T-helper 17 cell (primary cell): ENCODE data around the gene KRT36. TPM values are rescaled to one million over a fixed set of nuclear protein-coding genes. Genes with fewer than 3 reads are reported as not detected.

Experiments
- ATAC-seq: fragments of 150-1000 bp; cut with Tn5 transposase; 2 replicates; pipeline ENCODE4 v1.10.0; 2021; ENCODE audit warnings: mild to moderate bottlenecking, moderate library complexity
- DNase-seq, 3 donors: peaks; one replicate each; pipeline versions ENCODE4 v3.0.0 to v3.0.0-alpha.2; 2020 to 2021
- H3K9me3 ChIP-seq: one replicate; pipeline ENCODE4 v1.7.0; 2013; ENCODE audit warnings: low read length, mild to moderate bottlenecking; ENCODE audit not compliant: control insufficient read depth, poor library complexity, severe bottlenecking
- H3K27ac Mint-ChIP-seq: one replicate; pipeline ENCODE4 v1.8.0; 2022; ENCODE audit warnings: mild to moderate bottlenecking, moderate library complexity, mixed read lengths
- H3K27me3 Mint-ChIP-seq: one replicate; pipeline ENCODE4 v1.8.0; 2022; ENCODE audit warnings: mixed read lengths
- H3K36me3 Mint-ChIP-seq: one replicate; pipeline ENCODE4 v1.8.0; 2022; ENCODE audit warnings: low read depth, mixed read lengths
- H3K4me1 Mint-ChIP-seq: one replicate; pipeline ENCODE4 v1.8.0; 2022; ENCODE audit warnings: mild to moderate bottlenecking, mixed read lengths
- H3K4me3 Mint-ChIP-seq: one replicate; pipeline ENCODE4 v1.8.0; 2022; ENCODE audit warnings: mild to moderate bottlenecking, moderate library complexity, mixed read lengths
- total RNA-seq, 4 donors: library from RNA in 2 of 4; stranded (reverse) in 2 of 4; gene quantifications; one replicate each; pipeline ENCODE4 v1.2.3 and lab custom pipeline; 2022 to 2026

The KRT36 gene
- total RNA-seq, 2 donors from 2014 or later = not detected

DNA sequence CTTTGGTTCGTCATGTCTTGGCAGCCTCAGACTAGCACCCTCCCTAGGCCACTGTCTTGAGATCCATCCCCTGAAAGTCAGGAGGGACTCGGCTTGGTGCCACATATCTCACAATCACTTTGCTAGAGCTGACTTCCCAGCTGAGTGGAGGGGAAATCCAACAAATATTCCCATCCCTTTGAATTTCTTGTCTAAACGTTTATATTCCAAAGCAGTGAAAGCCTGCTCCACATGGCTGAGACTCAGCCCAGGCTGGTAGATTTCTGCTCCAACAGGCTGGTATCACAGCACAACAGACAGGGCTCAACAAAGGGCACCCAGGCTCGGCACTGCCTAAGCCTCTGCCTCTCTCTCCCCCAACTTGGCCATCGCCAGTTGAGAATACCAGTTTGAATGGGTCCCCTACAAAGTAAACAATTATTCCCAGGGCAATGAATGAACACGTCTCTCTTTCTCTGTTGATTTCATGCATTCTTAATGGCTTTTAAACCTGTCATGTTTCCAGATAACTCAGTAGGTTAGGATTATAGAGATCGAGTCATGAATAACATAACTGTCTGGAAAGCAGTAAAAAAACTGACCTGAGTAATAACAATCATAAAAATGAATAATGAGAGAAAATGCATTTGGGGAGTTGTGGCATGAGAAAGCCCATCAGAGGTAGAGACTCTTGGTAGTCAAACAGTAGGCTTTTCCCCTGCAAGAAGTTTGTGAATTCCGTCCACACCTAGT is 14.7 kb upstream of the KRT36 start:
- Mint-ChIP-seq H3K27me3 (peaks cover 8% of the 10 kb centered on the region), H3K4me1 (peaks cover 10% of the 10 kb centered on the region), H3K27ac (no peak overlapping the region), H3K4me3 (no peak overlapping the region), H3K36me3 (no peaks in the 10 kb centered on the region)
- H3K9me3 ChIP-seq = no peaks in the 10 kb centered on the region
- DNase-seq (no peak), ATAC-seq (no peak)

DNA sequence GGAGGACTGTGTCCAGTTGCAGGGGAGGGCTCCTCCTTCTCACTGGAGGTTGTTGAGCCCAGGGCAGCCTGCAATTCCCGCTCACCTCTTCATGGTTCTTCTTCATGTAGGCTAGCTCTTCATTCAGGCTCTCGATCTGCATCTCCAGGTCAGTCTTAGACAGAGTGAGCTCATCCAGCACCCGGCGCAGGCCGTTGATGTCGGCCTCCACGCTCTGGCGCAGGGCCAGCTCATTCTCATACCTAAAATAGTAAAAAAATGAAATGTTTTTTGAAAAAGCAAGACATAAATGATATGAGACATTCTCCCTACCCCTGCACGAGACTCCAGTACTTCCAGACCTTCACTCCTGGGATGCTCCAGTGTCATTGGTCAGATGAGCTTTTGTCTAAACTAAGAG is 13.5 kb upstream of the KRT36 start:
- peaks cover 13% of the 10 kb centered on the region for H3K4me1 Mint-ChIP-seq
- H3K27me3 Mint-ChIP-seq = peaks cover 10% of the 10 kb centered on the region
- H3K27ac Mint-ChIP-seq = no peak overlapping the region

DNA sequence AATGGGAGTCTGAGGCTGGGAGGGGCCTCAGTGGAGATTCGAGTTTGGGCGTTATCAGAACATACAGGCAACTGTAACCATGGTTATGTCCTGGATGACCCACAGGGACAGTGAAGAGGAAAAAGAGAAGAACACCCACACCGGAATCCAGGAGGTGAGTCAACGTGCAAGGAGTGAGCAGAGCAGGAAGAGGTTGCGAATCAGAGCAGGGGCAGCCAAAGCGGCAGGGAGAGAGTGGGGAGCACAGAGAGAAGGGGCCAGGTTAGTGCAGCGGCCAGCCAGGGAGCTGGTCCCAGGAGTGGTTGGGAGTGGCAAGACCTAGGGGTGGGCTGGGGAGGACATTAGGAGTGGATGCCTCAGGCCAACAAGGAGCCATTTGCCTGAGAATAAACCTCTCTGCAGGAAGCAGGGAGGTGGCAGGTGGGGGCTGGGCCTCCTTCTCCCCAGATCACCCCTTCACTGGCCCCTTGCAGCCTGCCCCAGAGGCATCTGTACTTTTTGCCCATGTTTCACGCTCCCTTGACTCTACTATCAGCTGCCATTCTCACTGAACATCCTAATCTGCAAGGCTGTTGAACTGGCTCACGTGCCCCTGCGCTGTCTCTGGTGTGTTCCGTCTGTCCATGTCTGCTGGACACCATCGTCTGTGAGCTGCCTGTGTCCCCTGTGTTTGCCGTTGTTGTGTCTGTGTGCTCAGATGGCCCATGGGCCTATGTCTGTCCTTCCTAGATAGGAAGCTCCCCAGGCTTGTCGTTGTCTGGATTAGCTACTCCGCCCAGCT is 10.6 kb upstream of the KRT36 start:
- Mint-ChIP-seq H3K4me3 (no peak overlapping the region), H3K4me1 (peaks cover 25% of the 10 kb centered on the region), H3K27me3 (peaks cover 10% of the 10 kb centered on the region), H3K36me3 (peaks cover 5% of the 10 kb centered on the region), H3K27ac (peak overlapping the region; percentile 87)
- no peak for DNase-seq
- H3K9me3 ChIP-seq = no peaks in the 10 kb centered on the region
- ATAC-seq = no peak

More for the DNA sequence above, 13.5 kb upstream of the KRT36 start:
- Mint-ChIP-seq H3K4me3 (no peak overlapping the region), H3K36me3 (peaks cover 3% of the 10 kb centered on the region)
- H3K9me3 ChIP-seq = no peaks in the 10 kb centered on the region
- ATAC-seq (no peak), DNase-seq (no peak)

DNA sequence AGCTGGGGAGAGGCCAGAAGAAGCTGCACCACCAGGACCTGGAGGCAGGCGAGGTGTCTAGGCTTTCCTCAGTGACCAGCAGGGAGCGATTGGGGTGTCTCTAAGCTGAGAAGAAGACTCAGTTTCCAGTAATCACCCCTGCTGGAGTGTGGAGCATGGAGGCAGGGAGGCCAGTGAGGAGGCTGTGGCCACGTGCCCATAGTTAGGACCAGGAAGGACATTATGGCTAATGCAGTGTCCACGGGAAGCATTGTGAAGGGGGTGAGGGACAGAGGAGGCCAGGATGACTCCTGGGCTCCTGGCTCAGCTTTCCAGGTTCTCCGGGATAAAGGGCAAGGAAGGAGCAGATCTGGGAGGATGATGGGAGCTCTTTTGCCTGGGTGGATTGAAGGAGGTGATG is 10.0 kb upstream of the KRT36 start:
- H3K4me3 Mint-ChIP-seq = no peak overlapping the region
- H3K27ac Mint-ChIP-seq = peak overlapping the region; percentile 87
- peaks cover 5% of the 10 kb centered on the region for H3K36me3 Mint-ChIP-seq
- no peaks in the 10 kb centered on the region for H3K9me3 ChIP-seq
- DNase-seq (no peak), ATAC-seq (no peak)
- peaks cover 10% of the 10 kb centered on the region for H3K27me3 Mint-ChIP-seq
- H3K4me1 Mint-ChIP-seq = peaks cover 28% of the 10 kb centered on the region

DNA sequence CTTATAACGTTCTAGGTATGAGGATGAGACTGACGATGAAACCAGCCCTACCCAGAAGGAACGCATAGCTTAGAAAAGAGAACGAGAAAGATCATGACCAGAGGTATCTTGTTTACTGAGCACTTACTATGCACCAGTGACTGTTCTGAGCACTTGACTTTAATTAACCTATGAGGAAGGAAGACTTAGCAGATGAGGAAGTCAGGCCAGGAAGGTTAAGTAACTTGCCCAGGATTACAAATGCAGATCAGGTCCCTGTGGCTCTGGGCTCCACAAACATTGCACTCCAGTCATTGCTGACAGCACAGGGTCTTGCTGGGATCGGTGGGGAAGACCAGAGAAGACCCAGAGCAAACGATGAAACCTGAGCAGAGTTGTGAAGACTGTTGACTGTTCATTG is 8.6 kb upstream of the KRT36 start:
- Mint-ChIP-seq H3K27me3 (peaks cover 10% of the 10 kb centered on the region), H3K36me3 (peaks cover 5% of the 10 kb centered on the region), H3K27ac (no peak overlapping the region), H3K4me1 (peaks cover 31% of the 10 kb centered on the region), H3K4me3 (no peak overlapping the region)
- H3K9me3 ChIP-seq = no peaks in the 10 kb centered on the region
- DNase-seq (no peak), ATAC-seq (no peak)

DNA sequence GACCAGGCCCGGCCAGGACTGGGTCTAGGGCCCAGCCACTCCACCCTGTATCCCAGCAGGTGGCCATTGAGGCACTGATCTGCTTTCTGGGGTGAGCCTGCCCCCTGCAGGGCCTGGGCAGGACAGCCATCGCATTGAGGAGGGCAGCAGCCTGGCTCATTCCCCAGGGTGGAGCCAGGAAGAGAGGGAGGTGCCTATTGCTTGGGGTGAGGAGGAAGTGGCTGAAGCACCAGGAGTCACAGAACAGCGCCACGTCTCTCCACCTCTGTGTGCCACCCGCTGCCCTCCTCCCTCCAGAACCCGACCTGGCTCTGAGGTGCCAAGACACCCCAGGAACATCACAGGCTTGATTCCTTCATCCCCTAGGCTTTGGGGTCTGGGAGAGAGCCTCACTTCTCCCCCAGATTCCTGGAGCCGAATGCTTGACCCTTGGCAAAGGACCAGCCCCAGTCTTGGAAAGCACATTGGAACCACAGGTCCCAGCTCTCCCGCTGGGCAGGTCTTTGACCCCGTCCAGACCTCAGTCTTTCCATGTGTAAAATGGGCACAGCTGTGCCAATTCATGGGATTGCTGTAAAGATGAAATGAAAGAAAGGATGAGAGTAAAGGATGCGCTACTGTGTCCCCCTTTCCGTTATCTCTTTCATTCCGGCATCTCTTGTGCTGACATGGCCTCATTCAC is 7.2 kb upstream of the KRT36 start:
- ATAC-seq = peak; percentile 89
- H3K4me1 Mint-ChIP-seq = peaks cover 35% of the 10 kb centered on the region
- H3K36me3 Mint-ChIP-seq = peaks cover 5% of the 10 kb centered on the region
- peak overlapping the region; percentile 41 for H3K4me3 Mint-ChIP-seq
- H3K9me3 ChIP-seq = no peaks in the 10 kb centered on the region
- H3K27me3 Mint-ChIP-seq = peaks cover 10% of the 10 kb centered on the region
- H3K27ac Mint-ChIP-seq = peak overlapping the region; percentile 53
- peak; percentile 21 to 29 (median 23) for DNase-seq

DNA sequence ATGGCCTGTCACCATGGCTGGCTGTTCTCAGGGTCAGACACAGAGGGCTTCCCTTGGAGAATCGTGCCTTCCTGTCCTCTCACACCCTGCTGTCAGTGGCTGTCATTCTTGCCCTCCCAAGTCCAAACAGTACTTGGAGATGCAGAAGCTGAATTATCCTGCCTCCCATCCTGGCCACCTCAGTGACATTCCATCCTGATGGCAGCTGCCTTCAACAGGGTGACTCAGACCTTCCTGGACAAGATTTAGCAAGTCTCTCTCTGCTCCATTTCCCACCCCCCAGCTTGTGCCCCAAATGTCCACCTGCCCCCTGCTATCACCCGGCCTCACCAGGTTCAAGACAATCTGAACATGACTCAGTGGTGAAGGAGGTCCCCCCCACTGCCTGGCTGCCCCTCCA is 4.8 kb upstream of the KRT36 start:
- Mint-ChIP-seq H3K4me3 (no peak overlapping the region), H3K36me3 (peaks cover 5% of the 10 kb centered on the region), H3K27ac (peak overlapping the region; percentile 53)

DNA sequence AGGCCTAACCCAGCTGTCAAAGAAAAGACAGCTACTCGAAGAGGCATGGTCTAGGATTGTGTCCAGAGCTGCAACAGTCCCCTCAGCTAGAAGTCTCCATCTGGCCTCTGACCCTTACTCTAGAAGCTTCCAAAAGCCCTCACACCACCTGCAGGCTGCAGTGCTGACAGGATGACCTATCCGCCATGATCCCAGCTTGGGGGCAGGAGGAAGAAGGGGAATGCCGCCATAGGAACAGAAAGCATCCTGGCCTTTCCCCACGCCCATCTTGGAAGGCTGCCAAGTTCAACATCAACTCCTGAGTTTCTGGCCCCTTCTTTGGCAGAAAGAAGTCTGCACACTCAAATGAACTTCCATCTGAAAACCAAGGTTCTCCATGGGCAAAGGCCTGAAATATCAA is 3.1 kb upstream of the KRT36 start:
- no peaks in the 10 kb centered on the region for H3K9me3 ChIP-seq
- Mint-ChIP-seq H3K36me3 (no peaks in the 10 kb centered on the region), H3K27me3 (no peaks in the 10 kb centered on the region), H3K27ac (no peak overlapping the region), H3K4me1 (peaks cover 33% of the 10 kb centered on the region), H3K4me3 (no peak overlapping the region)
- no peak for DNase-seq
- ATAC-seq = no peak

More for the DNA sequence above, 4.8 kb upstream of the KRT36 start:
- DNase-seq = no peak
- Mint-ChIP-seq H3K4me1 (peaks cover 36% of the 10 kb centered on the region), H3K27me3 (peaks cover 3% of the 10 kb centered on the region)
- H3K9me3 ChIP-seq = no peaks in the 10 kb centered on the region
- no peak for ATAC-seq

DNA sequence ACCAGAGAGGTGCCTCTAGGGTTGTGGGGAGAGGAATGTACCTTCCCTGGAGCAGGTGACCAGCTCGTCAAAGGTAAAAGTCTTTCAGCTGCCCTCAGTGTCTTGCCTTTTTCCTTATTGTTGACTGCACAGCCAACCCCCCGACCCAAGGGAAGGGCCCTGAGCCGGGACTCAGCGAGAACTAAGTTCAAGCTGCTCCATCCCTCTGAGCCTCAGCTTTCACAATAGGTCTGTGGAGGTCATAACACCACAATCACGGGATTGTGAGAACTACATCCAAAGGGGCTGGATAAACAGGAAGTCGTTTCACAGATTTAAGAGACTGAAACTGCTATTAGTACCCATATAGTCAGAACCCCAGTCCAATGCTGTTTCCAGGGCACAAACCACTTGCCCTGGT is 2.6 kb upstream of the KRT36 start:
- ATAC-seq (no peak), DNase-seq (no peak)
- H3K27me3 Mint-ChIP-seq = no peaks in the 10 kb centered on the region
- no peaks in the 10 kb centered on the region for H3K9me3 ChIP-seq
- no peaks in the 10 kb centered on the region for H3K36me3 Mint-ChIP-seq
- peak overlapping the region; percentile 62 for H3K27ac Mint-ChIP-seq
- H3K4me1 Mint-ChIP-seq = peaks cover 33% of the 10 kb centered on the region
- no peak overlapping the region for H3K4me3 Mint-ChIP-seq

DNA sequence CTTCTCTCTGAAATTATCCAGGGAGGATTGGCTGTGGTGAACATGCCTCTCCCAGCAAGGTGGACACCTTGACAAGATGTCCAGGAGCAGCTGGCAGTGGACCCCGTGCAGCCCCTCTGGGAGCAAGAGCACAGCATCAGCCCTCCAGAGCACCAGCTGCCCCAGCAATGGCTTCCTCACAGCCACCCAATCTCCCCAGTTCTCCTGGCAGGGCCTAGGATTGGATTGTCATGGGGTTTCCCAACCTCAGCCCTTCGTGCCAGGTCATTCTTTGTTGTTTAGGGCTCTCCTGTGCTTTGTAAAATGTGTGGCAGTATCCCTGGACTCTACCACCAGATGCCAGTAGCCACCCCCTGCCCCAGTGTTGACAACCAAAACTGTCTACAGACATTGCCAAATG is 1.8 kb upstream of the KRT36 start:
- ATAC-seq = no peak
- H3K27ac Mint-ChIP-seq = peak overlapping the region; percentile 62

DNA sequence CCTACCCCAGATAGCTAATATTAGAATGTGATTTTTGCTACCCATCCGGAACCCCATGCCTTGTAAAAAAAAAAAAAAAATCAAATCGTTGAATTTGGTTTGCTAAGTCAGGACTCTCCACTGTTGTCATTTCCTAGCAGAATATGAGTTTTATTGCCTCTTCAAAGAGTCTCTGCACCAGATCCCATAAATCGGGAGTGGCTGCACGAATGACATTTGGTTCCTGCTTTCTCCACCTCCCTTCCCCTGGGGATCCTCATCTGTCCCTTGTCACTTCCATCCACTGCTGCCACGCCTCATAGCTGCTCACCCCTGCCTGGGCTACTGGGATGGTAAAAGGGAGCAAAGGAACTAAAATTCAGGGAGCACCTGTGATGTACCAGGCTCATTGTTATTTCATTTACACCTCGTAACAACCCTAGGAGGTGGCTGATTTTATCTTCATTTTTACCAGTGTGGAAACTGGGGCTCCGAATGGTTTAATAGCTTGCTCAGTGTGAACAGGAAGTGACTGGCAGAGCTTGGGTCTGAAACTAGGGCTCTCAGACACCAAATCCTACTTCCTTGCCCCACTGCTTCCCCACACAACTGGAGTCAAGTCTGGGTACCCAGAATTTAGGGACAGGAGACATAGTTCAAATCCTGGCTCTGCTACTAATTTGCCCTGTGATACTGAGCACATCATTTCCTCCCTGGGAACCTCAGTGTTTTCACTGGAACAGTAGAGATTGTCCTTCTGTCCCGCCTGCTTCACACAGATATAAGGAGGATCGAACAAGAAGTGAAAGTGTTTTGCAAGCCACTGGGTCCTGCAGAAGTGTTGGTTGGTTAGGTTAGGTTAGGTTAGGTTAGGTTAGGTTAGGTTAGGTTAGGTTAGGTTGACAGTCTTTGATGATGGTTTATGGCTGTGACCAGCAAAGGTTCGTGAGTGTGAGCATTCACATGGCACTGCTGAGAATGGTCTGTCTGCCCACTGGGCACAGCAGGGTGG is 585 bp upstream of the KRT36 start:
- peaks cover 5% of the 10 kb centered on the region for H3K27me3 Mint-ChIP-seq
- ATAC-seq = no peak
- no peaks in the 10 kb centered on the region for H3K36me3 Mint-ChIP-seq

More for the DNA sequence above, 1.8 kb upstream of the KRT36 start:
- H3K4me3 Mint-ChIP-seq = no peak overlapping the region
- H3K36me3 Mint-ChIP-seq = no peaks in the 10 kb centered on the region
- H3K9me3 ChIP-seq = no peaks in the 10 kb centered on the region
- H3K4me1 Mint-ChIP-seq = peaks cover 26% of the 10 kb centered on the region
- no peak for DNase-seq
- H3K27me3 Mint-ChIP-seq = no peaks in the 10 kb centered on the region

DNA sequence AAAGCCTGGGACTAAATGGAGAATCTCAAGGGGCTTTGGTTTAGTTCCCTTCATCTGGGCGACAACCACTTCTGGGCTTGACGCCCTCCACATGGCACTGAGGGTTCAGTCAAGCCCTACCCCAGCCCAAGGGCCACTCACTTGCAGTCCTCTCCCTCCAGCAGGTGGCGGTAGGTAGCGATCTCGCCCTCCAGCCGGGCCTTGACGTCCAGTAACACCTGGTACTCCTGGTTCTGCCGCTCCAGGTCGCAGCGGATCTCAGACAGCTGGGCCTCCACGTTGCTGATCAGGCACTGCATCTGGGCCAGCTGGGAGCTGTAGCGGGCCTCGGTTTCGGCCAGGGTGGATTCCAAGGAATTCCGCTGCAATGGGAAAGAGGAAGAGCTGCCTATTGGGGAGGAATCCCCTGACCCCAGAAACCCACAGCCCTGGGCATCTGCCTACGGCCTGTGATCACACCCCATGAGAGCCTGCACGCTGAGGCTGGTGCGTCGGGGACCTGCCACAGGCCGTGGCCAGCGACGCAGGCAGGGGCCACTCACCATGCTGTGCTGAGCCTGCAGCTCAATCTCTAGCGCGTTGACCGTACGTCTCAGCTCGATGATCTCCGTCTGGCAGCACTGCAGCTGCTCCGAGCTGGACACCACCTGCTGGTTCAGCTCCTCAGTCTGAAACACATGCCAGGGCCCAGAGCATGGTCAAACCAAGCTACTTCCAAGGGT is 2.7 kb downstream of the KRT36 start:
- ATAC-seq = no peak
- Mint-ChIP-seq H3K4me1 (peaks cover 16% of the 10 kb centered on the region), H3K27ac (no peak overlapping the region), H3K4me3 (no peak overlapping the region), H3K27me3 (peaks cover 18% of the 10 kb centered on the region), H3K36me3 (no peaks in the 10 kb centered on the region)
- no peaks in the 10 kb centered on the region for H3K9me3 ChIP-seq
- DNase-seq = no peak

More for the DNA sequence above, 585 bp upstream of the KRT36 start:
- no peak for DNase-seq
- Mint-ChIP-seq H3K27ac (peak overlapping the region; percentile 59), H3K4me1 (peaks cover 23% of the 10 kb centered on the region), H3K4me3 (peak overlapping the region; percentile 41)
- H3K9me3 ChIP-seq = no peaks in the 10 kb centered on the region
